ENCODE measurements around the gene RIT1. TPM values are rescaled to one million over a fixed set of nuclear protein-coding genes. Genes with fewer than 3 reads are reported as not detected.

The RIT1 gene
- total and polyA plus RNA-seq, 2 donors (not counting 3 experiments of a cell fraction or from before 2014, with no cell fraction given): 46.4 to 65.5 TPM

- Histone ChIP-seq H2AFZ (ENCODE audit: low read depth, low read length) (peak overlapping the region; percentile 35), H3K79me2 (ENCODE audit: control insufficient read depth, insufficient read depth, low read length) (peaks cover 12% of the 10 kb centered on the region), H4K20me1 (replicated peaks; ENCODE audit: control insufficient read depth, extremely low read depth, insufficient read depth, low read length) (no peaks in the 10 kb centered on the region), H3K27me3 (ENCODE audit: control insufficient read depth in 2 of 2, insufficient read depth in 2 of 2, low read length in 2 of 2) (no peaks in the 10 kb centered on the region), H3K27ac (ENCODE audit: insufficient read depth, low read depth, low read length) (peak overlapping the region; percentile 95), H3K4me3 (replicated peaks in 1 of 3; ENCODE audit: insufficient read depth in 1 of 3, low read depth in 1 of 3, low read length in 3 of 3) (peak overlapping the region in 2 of 3 experiments; percentile 52 to 79), H3K9me3 (replicated peaks; ENCODE audit: control insufficient read depth, insufficient read depth, low read length) (no peaks in the 10 kb centered on the region), H3K36me3 (ENCODE audit: control insufficient read depth in 2 of 2, extremely low read depth in 1 of 2, insufficient read depth in 2 of 2, low read length in 2 of 2) (no peaks in the 10 kb centered on the region), H3K9ac (replicated peaks; ENCODE audit: extremely low read depth, insufficient read depth, low read length) (peak overlapping the region; percentile 98), H3K9me1 (replicated peaks; ENCODE audit: control insufficient read depth, extremely low read depth, insufficient read depth, low read length) (no peaks in the 10 kb centered on the region), H3K4me2 (ENCODE audit: insufficient read depth, low read length) (peak overlapping the region; percentile 92), H3K4me1 (ENCODE audit: control insufficient read depth, extremely low read depth, insufficient read depth, low read length) (peaks cover 20% of the 10 kb centered on the region)
- TF ChIP-seq MYC (IDR thresholded peaks at IDR 0.05; ENCODE audit: low read depth, low read length): no peak
- no peak for TF ChIP-seq JUN (IDR thresholded peaks at IDR 0.05; ENCODE audit: borderline replicate concordance, insufficient read depth, insufficient read length, low read depth)
- TF ChIP-seq GATA2 (IDR thresholded peaks at IDR 0.05; ENCODE audit: insufficient read depth, insufficient read length, low read depth, low read length): no peak
- TF ChIP-seq EZH2 (IDR thresholded peaks at IDR 0.05; ENCODE audit: borderline replicate concordance, low read depth, low read length, severe bottlenecking): no peak
- TF ChIP-seq MAX (IDR thresholded peaks at IDR 0.05; ENCODE audit: insufficient read depth, insufficient read length): no peak
- TF ChIP-seq POLR2A (IDR thresholded peaks at IDR 0.05; ENCODE audit: low read depth, low read length): no peak
- no peak for TF ChIP-seq FOS (IDR thresholded peaks at IDR 0.05; ENCODE audit: borderline replicate concordance, insufficient read depth, low read length)
- TF ChIP-seq POLR2AphosphoS5 (IDR thresholded peaks at IDR 0.05; ENCODE audit: insufficient read depth, low read depth, low read length): no peak
- no peak for TF ChIP-seq CTCF (IDR thresholded peaks at IDR 0.05; ENCODE audit: extremely low read depth in 1 of 2, insufficient read depth in 1 of 2, low read depth in 1 of 2, low read length in 2 of 2)
- intact Hi-C loops (cut with micrococcal nuclease): loop anchor here (1.0 kb wide), 1 partner anchor 32 kb away; no protein-coding TSS in a partner anchor
- dilution Hi-C loops (cut with MboI; ENCODE audit: extremely low pct_ligation_motif_present, low sequenced_read_pairs): no loop called here
- POLR2A ChIA-PET: interaction anchor here (2.9 kb wide), 1 partner anchor 32 kb away, joined by 14 read pairs; no protein-coding TSS in a partner anchor
- CTCF ChIA-PET: interaction anchor here (1.4 to 3.5 kb wide), 3 partner anchors 10 to 32 kb away, joined by 3 to 11 read pairs (median 6); no protein-coding TSS in a partner anchor
- TSS peak; percentile 81 for BruUV-seq (replicated peaks)
- FAIRE-seq: no peak
- DNase-seq (ENCODE audit: low read depth, low spot score): peak; percentile 45
Measured at GRCh38 chr1:155860970-155861510, 50.1 kb downstream of the RIT1 start.
